MG63 (cell line): ENCODE results near the gene ATG10. TPM values are rescaled to one million over a fixed set of nuclear protein-coding genes. Genes with fewer than 3 reads are reported as not detected.

Experiments used
- DNase-seq: peaks from one replicate; pipeline ENCODE4 v3.0.0-alpha.2; 2020
- H3K27me3 ChIP-seq: fragments of 250-450 bp; sonication (Bioruptor Pico); 2 replicates; pipeline ENCODE4 v1.5.1; 2020; ENCODE audit warnings: mild to moderate bottlenecking, moderate library complexity
- H3K36me3 ChIP-seq: fragments of 250-450 bp; sonication (Bioruptor Pico); 2 replicates; pipeline ENCODE4 v1.5.1; 2020; ENCODE audit warnings: mild to moderate bottlenecking, moderate library complexity
- H3K4me3 ChIP-seq: fragments of 250-450 bp; sonication (Bioruptor Pico); 2 replicates; pipeline ENCODE4 v1.5.1; 2020; ENCODE audit warnings: mild to moderate bottlenecking, moderate library complexity
- H3K9me3 ChIP-seq: fragments of 250-450 bp; sonication (Bioruptor Pico); 2 replicates; pipeline ENCODE4 v1.5.1; 2020; ENCODE audit warnings: mild to moderate bottlenecking, moderate library complexity
- total RNA-seq: library from RNA; depleted of rRNA; stranded (reverse); fragments of >200 nt; shearing (Covaris generic); gene quantifications from 2 replicates; pipeline ENCODE4 v1.2.3, GENCODE V29; 2014; ENCODE audit warnings: low replicate concordance

Gene ATG10
- total RNA-seq, 1 experiment from 2014 or later, result 3.1 TPM

DNA sequence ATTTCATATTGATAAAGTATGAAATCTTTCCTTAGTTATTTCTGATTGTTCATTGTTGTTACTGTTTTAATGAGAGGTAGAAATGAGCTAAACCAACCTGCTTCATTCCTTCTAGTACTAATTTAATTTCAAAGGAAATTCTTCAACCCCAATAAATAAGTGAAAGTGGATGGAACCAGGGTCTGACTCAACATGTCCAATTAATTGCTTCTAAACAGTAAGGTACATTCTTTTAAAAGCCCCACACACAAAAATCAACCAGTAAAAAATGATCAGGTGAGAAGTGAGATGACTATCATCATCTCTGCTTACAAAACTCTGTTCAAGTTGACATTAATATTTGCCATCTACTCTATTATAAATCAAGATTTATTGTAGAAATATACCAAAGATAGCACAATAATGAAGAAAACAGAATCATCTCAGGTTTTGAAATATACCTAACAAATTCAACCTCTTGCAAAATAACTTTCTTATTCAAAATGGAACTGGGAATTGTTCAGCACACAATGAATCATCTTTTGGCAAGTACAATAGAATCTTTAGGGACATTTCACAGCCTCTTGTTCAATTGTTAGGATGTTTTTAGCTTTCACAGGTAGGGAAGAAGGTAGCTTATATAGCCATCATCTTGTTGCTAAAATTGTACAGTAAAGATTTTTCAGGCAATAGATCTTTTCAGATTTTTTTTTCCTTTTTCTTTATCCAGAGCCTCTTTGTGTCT is 191.8 kb downstream of the ATG10 start:
- Histone ChIP-seq H3K4me3 (no peak overlapping the region), H3K36me3 (no peaks in the 10 kb centered on the region), H3K27me3 (no peaks in the 10 kb centered on the region), H3K9me3 (no peaks in the 10 kb centered on the region)
- no peak for DNase-seq

DNA sequence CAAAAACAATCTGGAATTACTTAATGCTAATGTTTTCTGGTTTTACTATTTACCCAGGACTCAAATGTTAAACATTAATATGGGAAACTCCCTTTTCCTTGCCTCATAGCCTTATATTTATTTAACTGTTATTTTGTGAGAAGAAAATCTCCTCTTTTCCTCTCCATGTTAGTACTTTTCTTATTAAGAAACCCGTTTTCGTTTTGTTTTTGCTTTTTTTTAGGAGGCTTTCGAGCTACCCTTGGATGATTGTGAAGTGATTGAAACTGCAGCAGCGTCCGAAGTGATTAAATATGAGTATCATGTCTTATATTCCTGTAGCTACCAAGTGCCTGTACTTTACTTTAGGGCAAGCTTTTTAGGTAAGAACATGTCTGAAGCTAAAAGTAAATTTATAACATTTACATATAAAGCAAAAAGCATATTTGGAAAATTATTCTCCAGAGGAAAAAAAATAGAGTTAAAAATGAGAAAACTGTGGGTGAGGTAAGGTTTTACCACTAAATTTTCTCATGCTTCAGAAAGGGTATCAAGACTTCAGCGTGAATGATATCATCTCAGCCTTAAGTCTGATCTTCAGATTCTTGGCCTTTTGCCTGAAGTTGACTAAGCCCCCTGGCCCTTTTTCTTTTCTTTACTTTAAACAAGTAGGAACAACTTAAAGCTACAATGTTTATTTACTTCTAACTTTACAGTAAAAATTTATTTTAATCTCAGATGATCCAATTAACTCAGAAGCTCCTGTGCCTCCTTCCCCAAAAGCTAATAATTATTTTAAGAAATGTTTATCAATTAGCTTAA is 192.6 kb downstream of the ATG10 start:
- DNase-seq, result peak; percentile 77
- no peak overlapping the region for H3K4me3 ChIP-seq
- no peaks in the 10 kb centered on the region for H3K36me3 ChIP-seq
- H3K9me3 ChIP-seq, result no peaks in the 10 kb centered on the region
- H3K27me3 ChIP-seq, result no peaks in the 10 kb centered on the region

DNA sequence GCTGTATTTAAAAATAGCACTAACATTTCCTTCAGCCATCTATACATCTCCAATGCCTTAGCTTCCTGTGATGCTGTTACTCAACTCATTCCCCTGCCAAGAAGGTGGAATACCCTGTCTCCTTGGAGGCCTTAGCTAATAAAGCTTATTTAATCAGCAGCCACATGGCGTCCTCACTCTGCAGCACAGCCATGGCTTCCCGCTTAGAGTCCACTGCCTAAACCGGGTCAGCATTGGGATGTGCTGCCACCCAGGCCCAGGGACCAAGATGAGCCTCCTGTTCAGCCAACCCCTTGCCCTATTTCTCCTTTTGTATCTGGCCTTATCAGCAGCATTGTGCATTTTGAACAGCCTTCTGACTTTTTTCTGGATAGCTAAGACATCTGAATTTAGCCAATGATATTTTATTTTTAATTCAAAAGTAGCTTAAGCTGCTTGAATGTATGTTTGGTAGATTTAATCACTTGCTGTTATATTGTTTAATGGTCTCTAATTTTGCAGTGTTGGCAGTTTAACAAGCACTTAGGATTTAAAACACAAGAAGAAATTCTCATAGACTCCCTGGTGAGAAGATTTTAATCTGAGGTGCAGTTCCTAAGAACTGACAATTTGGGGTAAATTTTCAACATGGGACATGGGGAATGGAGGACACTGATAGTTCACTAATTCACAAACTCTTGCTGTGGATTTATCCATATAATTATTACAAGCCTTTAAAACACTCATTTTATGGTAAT is 193.3 kb downstream of the ATG10 start:
- Histone ChIP-seq H3K9me3 (no peaks in the 10 kb centered on the region), H3K4me3 (no peak overlapping the region), H3K27me3 (no peaks in the 10 kb centered on the region), H3K36me3 (no peaks in the 10 kb centered on the region)
- DNase-seq, result peak; percentile 63

DNA sequence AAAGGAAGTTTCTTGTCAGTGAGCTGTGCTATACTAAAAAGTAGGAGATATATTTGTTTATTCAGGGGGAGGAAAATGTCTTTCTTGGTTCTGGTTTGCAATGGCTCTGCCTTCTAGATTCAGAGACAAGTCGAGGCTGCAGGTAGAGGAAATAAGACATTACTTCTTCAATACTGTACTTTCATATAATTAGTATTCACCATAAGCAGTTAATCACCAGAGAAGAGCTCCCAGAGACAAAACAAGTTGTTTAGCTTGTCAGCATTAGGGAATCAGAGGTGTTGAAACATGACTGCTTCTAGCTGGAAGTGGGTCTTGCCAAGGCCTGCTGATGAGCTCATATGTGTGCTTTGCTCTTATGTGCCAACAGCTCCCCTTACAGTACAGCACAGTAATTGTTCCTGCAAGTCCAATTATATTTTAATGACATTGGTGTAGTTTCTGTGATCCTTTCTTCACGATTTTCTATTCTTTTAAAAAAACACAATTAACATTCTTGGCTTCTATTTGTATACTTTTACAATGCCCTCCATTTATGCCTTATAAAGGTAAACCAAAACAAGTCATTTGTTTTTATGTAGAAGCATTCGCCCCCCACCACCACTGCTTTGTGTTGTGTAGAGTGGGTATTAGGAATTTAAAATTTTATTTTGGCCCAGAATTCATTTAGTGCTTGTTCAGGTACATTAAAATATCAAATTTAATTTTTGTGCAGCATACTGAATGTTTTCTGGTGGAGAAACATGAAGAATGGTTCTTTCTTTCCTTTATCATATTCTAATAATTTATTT is 194.1 kb downstream of the ATG10 start:
- peak; percentile 89 for DNase-seq
- H3K27me3 ChIP-seq, result no peaks in the 10 kb centered on the region
- no peak overlapping the region for H3K4me3 ChIP-seq
- H3K36me3 ChIP-seq, result no peaks in the 10 kb centered on the region
- H3K9me3 ChIP-seq, result no peaks in the 10 kb centered on the region

DNA sequence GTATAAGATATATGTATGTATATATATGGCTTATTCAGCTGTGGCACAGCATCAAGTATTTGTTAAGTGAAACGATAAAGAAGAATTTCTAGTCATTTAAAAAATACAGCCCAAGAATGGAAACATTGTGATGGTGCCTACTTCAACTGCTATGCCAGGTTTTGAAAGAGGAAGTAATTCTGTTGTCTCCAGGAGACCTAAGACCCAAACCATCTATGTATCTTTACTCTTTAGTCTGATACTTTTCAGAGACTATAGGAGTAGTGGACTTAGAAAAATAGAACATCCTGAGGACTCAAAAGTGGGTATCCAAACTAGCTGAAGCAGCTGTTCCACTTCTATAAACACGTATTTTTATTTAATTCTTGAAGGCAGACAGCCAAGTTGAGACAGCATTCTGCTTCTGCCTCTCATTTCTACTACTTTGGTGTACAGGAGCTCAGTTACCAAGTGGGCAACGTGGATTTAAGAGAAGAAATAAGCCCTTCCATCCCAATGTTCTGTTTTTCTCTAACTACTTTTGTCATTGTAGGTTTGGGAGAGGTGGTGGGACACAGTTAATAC is 195.6 kb downstream of the ATG10 start:
- Histone ChIP-seq H3K4me3 (no peak overlapping the region), H3K36me3 (no peaks in the 10 kb centered on the region), H3K9me3 (no peaks in the 10 kb centered on the region), H3K27me3 (no peaks in the 10 kb centered on the region)
- no peak for DNase-seq

DNA sequence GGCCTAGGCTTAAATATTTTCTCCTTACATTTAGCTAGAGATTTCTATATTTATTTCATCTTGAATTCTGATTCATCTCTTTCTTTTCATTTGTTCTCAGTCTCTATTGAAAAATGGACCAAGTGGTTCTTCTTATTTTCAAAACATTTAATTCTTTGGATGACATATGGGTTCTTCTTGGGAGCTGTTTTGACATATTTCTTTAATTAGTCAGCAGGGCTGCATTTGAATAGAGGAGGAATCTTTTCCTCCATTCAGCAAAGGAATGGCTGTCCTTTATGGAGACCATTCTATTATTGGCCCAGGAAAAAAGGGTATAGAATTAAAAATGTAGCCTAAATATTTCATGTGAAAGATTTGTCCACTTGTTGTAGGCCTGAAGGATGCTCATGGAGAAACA is 196.5 kb downstream of the ATG10 start:
- Histone ChIP-seq H3K36me3 (no peaks in the 10 kb centered on the region), H3K27me3 (no peaks in the 10 kb centered on the region), H3K9me3 (no peaks in the 10 kb centered on the region), H3K4me3 (no peak overlapping the region)
- DNase-seq, result no peak

DNA sequence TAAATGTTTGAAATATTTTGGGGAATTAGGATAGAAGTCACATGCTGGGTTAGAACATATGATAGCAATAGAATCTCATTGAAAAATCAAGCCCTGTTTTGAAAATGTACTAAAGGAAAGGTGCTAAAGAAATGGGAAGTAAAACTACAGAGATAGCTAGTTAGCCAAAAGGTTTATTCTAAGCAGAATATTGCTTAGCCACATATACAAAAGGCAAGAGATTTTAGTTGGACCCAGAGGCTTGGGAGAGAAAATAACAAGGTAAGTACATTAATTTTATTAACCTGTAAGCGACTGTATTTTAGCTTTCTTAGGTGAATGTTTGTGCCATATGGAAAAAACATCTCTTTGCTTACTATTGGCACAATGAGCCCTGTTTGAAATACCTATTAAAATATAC is 198.1 kb downstream of the ATG10 start:
- Histone ChIP-seq H3K9me3 (no peaks in the 10 kb centered on the region), H3K4me3 (no peak overlapping the region), H3K36me3 (no peaks in the 10 kb centered on the region), H3K27me3 (no peaks in the 10 kb centered on the region)
- DNase-seq, result no peak

DNA sequence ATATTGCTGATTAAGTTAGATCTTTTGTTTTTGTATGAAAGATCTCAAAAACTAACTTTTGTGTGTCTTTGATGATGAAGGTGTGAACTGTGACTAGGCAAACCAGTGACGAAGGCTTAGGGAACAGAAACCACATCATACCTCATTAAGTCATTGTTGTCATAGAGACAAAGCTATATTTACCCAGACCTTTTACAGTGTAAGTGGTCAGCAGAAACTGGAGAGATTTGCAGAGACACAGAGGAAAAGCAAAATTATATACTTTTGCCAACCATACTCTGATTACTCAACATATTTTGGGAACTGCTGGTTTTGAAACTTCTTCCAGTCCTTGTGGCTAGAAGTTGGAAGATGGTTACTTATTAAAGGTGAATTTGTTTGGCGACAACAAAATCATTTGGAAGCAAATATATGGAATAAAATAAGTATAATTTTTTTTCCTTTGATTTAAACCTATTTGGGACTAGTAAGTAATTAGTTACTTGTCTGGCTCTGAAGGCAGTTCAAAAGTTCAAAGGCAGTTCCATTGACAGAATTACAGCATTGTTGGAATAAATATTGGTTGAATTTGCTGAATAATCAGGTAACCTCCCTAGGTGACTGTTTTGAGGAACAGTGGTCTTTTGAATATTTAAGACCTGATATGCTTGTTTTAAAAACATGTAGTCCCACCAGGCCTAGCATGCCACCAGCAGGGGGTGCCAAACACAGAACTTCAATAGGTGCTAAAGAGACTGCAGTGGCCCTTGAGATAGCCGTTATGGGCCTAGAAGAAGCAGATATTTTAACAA is 202.5 kb downstream of the ATG10 start:
- no peaks in the 10 kb centered on the region for H3K9me3 ChIP-seq
- no peaks in the 10 kb centered on the region for H3K27me3 ChIP-seq
- H3K36me3 ChIP-seq, result no peaks in the 10 kb centered on the region
- peak; percentile 61 for DNase-seq
- no peak overlapping the region for H3K4me3 ChIP-seq

DNA sequence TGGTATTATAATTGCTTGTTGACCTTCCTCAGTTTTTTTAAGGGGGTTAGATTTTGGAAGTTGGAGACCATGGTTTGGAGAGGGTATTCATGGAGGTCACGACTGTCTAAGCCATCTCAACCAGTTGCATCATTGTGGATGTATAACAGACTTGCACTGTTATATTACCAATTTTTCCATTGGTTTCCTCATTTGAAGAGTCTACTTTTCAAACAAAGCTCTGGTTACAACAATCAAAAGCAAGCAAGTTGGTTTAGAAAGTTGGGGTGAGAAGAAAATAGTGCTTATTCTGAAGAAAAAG is 203.0 kb downstream of the ATG10 start:
- Histone ChIP-seq H3K36me3 (no peaks in the 10 kb centered on the region), H3K4me3 (no peak overlapping the region), H3K9me3 (no peaks in the 10 kb centered on the region), H3K27me3 (no peaks in the 10 kb centered on the region)
- no peak for DNase-seq

DNA sequence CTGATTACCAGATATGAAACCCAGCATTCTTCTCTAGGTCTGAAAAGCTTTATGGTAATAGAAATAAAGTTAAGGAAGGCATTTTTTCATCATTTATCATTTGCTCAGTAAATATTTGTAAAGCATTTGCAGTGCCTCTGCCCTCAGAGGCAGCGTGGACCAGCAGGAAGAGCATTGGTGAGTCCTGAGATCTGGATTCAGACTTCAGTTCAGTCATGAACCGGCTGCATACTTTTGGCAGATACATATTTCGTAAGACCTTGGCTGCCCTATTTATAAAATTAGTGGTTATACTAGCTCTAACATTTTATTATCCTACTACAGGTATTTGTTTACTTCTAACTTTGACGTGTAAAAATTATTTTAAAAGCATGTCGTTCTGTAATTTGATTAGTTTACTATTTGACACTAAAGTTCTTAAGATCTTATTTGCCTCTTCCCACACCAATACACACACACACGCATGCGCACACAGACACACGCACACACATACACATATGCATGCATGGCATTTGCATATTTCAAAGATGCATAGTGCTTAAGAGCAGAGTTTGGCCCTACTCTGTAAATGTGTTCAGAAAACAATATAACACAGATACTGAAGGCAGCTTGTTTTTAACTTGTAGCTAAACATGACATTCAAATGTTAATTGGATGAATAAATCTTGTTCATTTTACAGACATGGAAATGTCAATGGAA is 204.4 kb downstream of the ATG10 start:
- H3K4me3 ChIP-seq, result no peak overlapping the region
- no peaks in the 10 kb centered on the region for H3K36me3 ChIP-seq
- H3K9me3 ChIP-seq, result no peaks in the 10 kb centered on the region
- no peak for DNase-seq
- no peaks in the 10 kb centered on the region for H3K27me3 ChIP-seq

DNA sequence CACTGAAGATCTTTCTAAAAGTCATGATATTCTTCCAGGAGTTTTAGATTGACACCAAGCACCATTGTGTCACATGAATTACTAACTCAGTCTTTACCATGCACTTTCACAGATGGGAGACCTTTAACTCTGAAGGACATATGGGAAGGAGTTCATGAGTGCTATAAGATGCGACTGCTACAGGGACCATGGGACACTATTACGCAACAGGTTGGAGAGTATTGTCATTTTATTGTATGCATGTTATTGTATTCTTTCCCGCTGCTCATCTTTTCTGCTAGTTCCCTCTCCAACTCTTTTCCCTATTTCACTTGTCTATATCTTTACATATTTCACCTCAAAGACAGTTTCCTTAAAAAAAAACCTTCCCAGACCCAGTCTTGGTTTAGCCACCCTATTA is 206.6 kb downstream of the ATG10 start:
- Histone ChIP-seq H3K9me3 (no peaks in the 10 kb centered on the region), H3K36me3 (no peaks in the 10 kb centered on the region), H3K4me3 (no peak overlapping the region), H3K27me3 (no peaks in the 10 kb centered on the region)
- DNase-seq, result no peak

DNA sequence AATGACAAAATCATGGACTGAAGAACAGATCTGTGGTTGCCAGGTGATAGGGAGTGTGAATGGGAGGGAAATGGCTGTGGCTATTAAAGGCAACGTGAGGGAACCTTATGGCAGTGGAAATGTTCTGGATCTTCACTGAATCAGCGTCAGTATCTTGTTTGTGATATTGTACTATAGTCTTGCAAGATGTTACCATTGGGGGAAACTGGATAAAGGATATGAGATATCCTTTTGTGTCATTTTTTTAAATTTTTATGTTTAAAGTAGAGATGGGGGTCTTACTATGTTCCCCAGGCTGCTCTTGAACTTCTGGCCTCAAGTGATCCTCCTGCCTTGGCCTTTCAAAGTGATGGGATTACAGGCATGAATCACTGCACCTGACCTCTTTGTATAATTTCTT is 210.8 kb downstream of the ATG10 start:
- Histone ChIP-seq H3K9me3 (no peaks in the 10 kb centered on the region), H3K4me3 (no peak overlapping the region), H3K36me3 (no peaks in the 10 kb centered on the region), H3K27me3 (no peaks in the 10 kb centered on the region)
- no peak for DNase-seq

DNA sequence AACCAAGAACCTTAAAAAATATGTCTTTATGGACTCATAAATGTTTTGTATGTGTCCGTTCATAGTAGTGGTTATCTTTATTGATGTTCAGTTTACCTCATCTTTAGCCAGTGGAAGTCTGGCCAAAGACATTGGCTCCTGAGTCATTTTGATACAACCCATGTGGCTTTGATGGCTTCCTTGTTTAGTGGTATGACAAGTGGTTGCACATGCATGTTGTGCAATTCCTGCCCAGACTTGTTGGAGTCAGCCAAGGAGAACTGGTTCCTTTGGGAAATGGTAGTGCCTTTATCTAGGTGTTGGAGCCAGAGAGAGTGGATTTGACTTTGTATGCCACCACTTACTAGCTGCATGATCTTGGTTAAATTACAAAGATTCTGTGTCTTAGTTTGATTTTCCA is 212.0 kb downstream of the ATG10 start:
- Histone ChIP-seq H3K36me3 (no peaks in the 10 kb centered on the region), H3K9me3 (no peaks in the 10 kb centered on the region), H3K27me3 (no peaks in the 10 kb centered on the region), H3K4me3 (no peak overlapping the region)
- DNase-seq, result no peak

DNA sequence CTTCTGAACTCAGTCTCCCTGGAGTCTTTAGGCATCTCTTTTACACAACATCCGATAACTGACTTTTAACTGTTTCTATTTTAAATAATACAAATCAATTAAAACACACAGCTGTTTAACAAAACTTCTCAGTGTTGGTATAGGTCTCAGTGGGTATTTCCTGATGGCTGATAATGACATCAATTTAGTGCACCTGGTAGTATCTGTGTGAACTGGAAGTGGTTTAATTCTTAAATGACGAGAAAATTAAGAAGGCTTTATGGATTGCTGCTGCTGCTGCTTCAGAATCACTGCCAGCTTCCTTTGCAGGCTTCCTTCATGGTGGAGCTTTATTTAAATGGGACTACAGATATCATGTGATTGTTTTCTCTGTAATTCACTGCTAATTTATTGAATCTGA is 214.0 kb downstream of the ATG10 start:
- H3K27me3 ChIP-seq, result no peaks in the 10 kb centered on the region
- no peak for DNase-seq
- H3K9me3 ChIP-seq, result no peaks in the 10 kb centered on the region
- no peak overlapping the region for H3K4me3 ChIP-seq
- no peaks in the 10 kb centered on the region for H3K36me3 ChIP-seq

DNA sequence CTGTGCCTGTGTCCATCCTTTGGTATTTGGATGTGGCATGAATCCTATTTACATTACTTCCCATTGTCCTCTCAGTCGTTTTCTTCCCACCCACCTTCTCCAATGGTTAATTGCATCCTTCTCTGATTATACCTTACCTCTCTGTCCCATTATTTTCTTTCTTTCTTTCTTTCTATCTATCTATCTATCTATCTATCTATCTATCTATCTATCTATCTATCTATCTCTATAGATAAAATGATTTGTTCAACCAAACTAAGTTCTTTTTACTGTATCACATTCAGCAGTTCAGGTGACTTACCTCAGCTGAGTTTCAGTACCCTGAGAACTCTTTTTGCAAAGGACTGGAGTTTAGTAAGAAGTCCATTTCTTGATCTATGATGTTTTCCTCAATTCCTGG is 225.7 kb downstream of the ATG10 start:
- Histone ChIP-seq H3K36me3 (no peaks in the 10 kb centered on the region), H3K9me3 (no peaks in the 10 kb centered on the region), H3K27me3 (no peaks in the 10 kb centered on the region), H3K4me3 (no peak overlapping the region)
- DNase-seq, result no peak
